WTC11 (cell line): ENCODE results near the gene PIF1. TPM values are rescaled to one million over a fixed set of nuclear protein-coding genes. Genes with fewer than 3 reads are reported as not detected.

Experiments
- ATAC-seq: fragments of 200-7000 bp; cut with Tn5 transposase; 2 replicates; pipeline ENCODE4 v1.10.0; 2021; ENCODE audit warnings: mild to moderate bottlenecking, moderate library complexity
- CTCF ChIA-PET: fragments of 300-600 bp; sonication (Branson Sonifier 250); formaldehyde crosslinking; loops from one replicate; lab custom pipeline; 2021; ENCODE audit warnings: antibody characterized with exemption; lab: Charles Lee
- POLR2A ChIA-PET: fragments of 350-600 bp; sonication (Branson Sonifier 250); formaldehyde crosslinking; loops from one replicate; lab custom pipeline; 2021; ENCODE audit warnings: antibody characterized with exemption; lab: Charles Lee
- DNase-seq: peaks from one replicate; pipeline ENCODE4 v3.0.0; 2021; ENCODE audit warnings: low spot score
- H3K27ac Mint-ChIP-seq: 2 replicates; pipeline ENCODE4 v1.8.0; 2021; ENCODE audit warnings: mixed read lengths
- H3K27me3 Mint-ChIP-seq: 2 replicates; pipeline ENCODE4 v1.8.0; 2021; ENCODE audit warnings: low read depth, mild to moderate bottlenecking, moderate library complexity, mixed read lengths
- H3K36me3 Mint-ChIP-seq: 2 replicates; pipeline ENCODE4 v1.8.0; 2021; ENCODE audit warnings: mixed read lengths
- H3K4me1 Mint-ChIP-seq: 2 replicates; pipeline ENCODE4 v1.8.0; 2022; ENCODE audit warnings: mixed read lengths
- H3K4me3 Mint-ChIP-seq: 2 replicates; pipeline ENCODE4 v1.8.0; 2021; ENCODE audit warnings: mild to moderate bottlenecking, moderate library complexity, mixed read lengths
- H3K9me3 Mint-ChIP-seq: 2 replicates; pipeline ENCODE4 v1.8.0; 2021; ENCODE audit warnings: mixed read lengths
- AR ChIP-seq: fragments of 250-450 bp; sonication (Bioruptor Pico); IDR thresholded peaks from 2 replicates; pipeline ENCODE4 v1.9.0; 2021; ENCODE audit warnings: mild to moderate bottlenecking
- CREM ChIP-seq: sonication (generic); formaldehyde crosslinking; IDR thresholded peaks from 2 replicates; pipeline ENCODE4 v1.8.1; 2022; ENCODE audit warnings: mild to moderate bottlenecking, missing genetic modification reagents, moderate library complexity
- ETV6 ChIP-seq: sonication (generic); formaldehyde crosslinking; IDR thresholded peaks from 2 replicates; pipeline ENCODE4 v1.8.1; 2022; ENCODE audit warnings: mild to moderate bottlenecking, missing genetic modification reagents
- FOXJ3 ChIP-seq: sonication (generic); formaldehyde crosslinking; IDR thresholded peaks from 2 replicates; pipeline ENCODE4 v1.9.0; 2021; ENCODE audit warnings: missing genetic modification reagents, mild to moderate bottlenecking, borderline replicate concordance
- HMGXB4 ChIP-seq: sonication (generic); formaldehyde crosslinking; IDR thresholded peaks from 2 replicates; pipeline ENCODE4 v1.8.1; 2023; ENCODE audit warnings: mild to moderate bottlenecking, moderate library complexity, missing genetic modification reagents
- IRF1 ChIP-seq: sonication (generic); formaldehyde crosslinking; IDR thresholded peaks from 2 replicates; pipeline ENCODE4 v1.8.0; 2023; ENCODE audit warnings: missing genetic modification reagents
- JAZF1 ChIP-seq: fragments of 250-450 bp; sonication (Bioruptor Pico); IDR thresholded peaks from 2 replicates; pipeline ENCODE4 v1.9.0; 2021; ENCODE audit warnings: moderate library complexity, mild to moderate bottlenecking, inconsistent platforms
- MYBL2 ChIP-seq: sonication (generic); formaldehyde crosslinking; IDR thresholded peaks from 2 replicates; pipeline ENCODE4 v1.8.1; 2023; ENCODE audit warnings: mild to moderate bottlenecking, moderate library complexity, missing genetic modification reagents
- OVOL2 ChIP-seq: fragments of 250-450 bp; sonication (Bioruptor Pico); IDR thresholded peaks from 2 replicates; pipeline ENCODE4 v1.9.0; 2021; ENCODE audit warnings: mild to moderate bottlenecking, borderline replicate concordance
- SOX15 ChIP-seq: fragments of 250-450 bp; sonication (Bioruptor Pico); IDR thresholded peaks from 2 replicates; pipeline ENCODE4 v1.9.0; 2021; ENCODE audit warnings: mild to moderate bottlenecking
- TEAD4 ChIP-seq: sonication (generic); formaldehyde crosslinking; IDR thresholded peaks from 2 replicates; pipeline ENCODE4 v1.8.0; 2022; ENCODE audit warnings: mild to moderate bottlenecking, missing genetic modification reagents
- TP53 ChIP-seq: sonication (generic); formaldehyde crosslinking; IDR thresholded peaks from 2 replicates; pipeline ENCODE4 v1.8.1; 2023; ENCODE audit warnings: mild to moderate bottlenecking, missing genetic modification reagents
- ZNF232 ChIP-seq: sonication (generic); formaldehyde crosslinking; IDR thresholded peaks from 2 replicates; pipeline ENCODE4 v1.8.0; 2022; ENCODE audit warnings: mild to moderate bottlenecking, missing genetic modification reagents
- ZNF396 ChIP-seq: fragments of 250-450 bp; sonication (Bioruptor Pico); IDR thresholded peaks from 2 replicates; pipeline ENCODE4 v1.8.0; 2021; ENCODE audit warnings: mild to moderate bottlenecking, moderate library complexity, borderline replicate concordance
- ZNF416 ChIP-seq: fragments of 250-450 bp; sonication (Bioruptor Pico); IDR thresholded peaks from 2 replicates; pipeline ENCODE4 v1.9.0; 2021; ENCODE audit warnings: mild to moderate bottlenecking, inconsistent platforms
- total RNA-seq: library from RNA; stranded (reverse); gene quantifications from 3 replicates; pipeline ENCODE4 v1.2.3, GENCODE V29; 2021
- TF ChIP-seq, protein P1 (sequence below): sonication (generic); formaldehyde crosslinking; IDR thresholded peaks from 2 replicates; pipeline ENCODE4 v1.8.1; 2023; ENCODE audit warnings: mild to moderate bottlenecking, missing genetic modification reagents
- TF ChIP-seq, protein P2 (sequence below): fragments of 250-450 bp; sonication (Bioruptor Pico); IDR thresholded peaks from 2 replicates; pipeline ENCODE4 v1.9.0; 2021; ENCODE audit warnings: mild to moderate bottlenecking, borderline replicate concordance
- TF ChIP-seq, protein P3 (sequence below): sonication (generic); formaldehyde crosslinking; IDR thresholded peaks from 2 replicates; pipeline ENCODE4 v1.8.0; 2022; ENCODE audit warnings: mild to moderate bottlenecking, missing genetic modification reagents
- TF ChIP-seq, protein P4 (sequence below): sonication (generic); formaldehyde crosslinking; IDR thresholded peaks from 2 replicates; pipeline ENCODE4 v1.8.1; 2023; ENCODE audit warnings: mild to moderate bottlenecking, missing genetic modification reagents, borderline replicate concordance

The PIF1 gene
- total RNA-seq, 1 experiment from 2014 or later = 249 TPM

DNA sequence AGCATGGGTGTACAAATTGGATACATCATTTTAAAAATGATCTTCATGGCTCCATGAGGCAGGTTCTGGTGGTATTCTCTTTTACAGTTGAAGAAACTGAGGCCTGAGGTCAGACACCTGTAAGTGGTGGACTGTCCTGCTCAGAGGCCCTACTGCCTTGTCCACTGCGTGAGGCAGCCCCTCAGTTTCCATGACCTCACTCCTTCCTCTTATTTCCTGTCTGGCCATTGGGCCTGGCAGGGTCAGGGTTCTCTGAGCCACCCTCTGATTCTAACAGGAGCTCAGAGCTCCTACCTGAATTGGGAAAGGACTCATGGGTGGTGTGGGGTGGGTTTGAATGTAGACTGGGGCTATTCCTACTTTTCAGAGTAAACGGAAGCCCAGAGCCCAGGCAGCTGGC lies 33.8 kb upstream of the PIF1 start:
- Mint-ChIP-seq H3K9me3 (no peaks in the 10 kb centered on the region), H3K27ac (no peak overlapping the region), H3K27me3 (no peaks in the 10 kb centered on the region), H3K4me3 (no peak overlapping the region), H3K36me3 (peaks cover 46% of the 10 kb centered on the region), H3K4me1 (peaks cover 54% of the 10 kb centered on the region)
- DNase-seq (no peak), ATAC-seq (no peak)
- TF ChIP-seq ZNF416 (no peak), TEAD4 (CRISPR knock-in tag) (no peak), MYBL2 (no peak), AR (CRISPR knock-in tag) (no peak), TP53 (no peak), ZNF232 (CRISPR knock-in tag) (no peak), SOX15 (CRISPR knock-in tag) (no peak), OVOL2 (CRISPR knock-in tag) (no peak), ETV6 (CRISPR knock-in tag) (no peak), FOXJ3 (CRISPR knock-in tag) (no peak)
- TF ChIP-seq, protein P1, sequence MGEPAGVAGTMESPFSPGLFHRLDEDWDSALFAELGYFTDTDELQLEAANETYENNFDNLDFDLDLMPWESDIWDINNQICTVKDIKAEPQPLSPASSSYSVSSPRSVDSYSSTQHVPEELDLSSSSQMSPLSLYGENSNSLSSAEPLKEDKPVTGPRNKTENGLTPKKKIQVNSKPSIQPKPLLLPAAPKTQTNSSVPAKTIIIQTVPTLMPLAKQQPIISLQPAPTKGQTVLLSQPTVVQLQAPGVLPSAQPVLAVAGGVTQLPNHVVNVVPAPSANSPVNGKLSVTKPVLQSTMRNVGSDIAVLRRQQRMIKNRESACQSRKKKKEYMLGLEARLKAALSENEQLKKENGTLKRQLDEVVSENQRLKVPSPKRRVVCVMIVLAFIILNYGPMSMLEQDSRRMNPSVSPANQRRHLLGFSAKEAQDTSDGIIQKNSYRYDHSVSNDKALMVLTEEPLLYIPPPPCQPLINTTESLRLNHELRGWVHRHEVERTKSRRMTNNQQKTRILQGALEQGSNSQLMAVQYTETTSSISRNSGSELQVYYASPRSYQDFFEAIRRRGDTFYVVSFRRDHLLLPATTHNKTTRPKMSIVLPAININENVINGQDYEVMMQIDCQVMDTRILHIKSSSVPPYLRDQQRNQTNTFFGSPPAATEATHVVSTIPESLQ (CRISPR knock-in tag) = no peak
- TF ChIP-seq, protein P2, sequence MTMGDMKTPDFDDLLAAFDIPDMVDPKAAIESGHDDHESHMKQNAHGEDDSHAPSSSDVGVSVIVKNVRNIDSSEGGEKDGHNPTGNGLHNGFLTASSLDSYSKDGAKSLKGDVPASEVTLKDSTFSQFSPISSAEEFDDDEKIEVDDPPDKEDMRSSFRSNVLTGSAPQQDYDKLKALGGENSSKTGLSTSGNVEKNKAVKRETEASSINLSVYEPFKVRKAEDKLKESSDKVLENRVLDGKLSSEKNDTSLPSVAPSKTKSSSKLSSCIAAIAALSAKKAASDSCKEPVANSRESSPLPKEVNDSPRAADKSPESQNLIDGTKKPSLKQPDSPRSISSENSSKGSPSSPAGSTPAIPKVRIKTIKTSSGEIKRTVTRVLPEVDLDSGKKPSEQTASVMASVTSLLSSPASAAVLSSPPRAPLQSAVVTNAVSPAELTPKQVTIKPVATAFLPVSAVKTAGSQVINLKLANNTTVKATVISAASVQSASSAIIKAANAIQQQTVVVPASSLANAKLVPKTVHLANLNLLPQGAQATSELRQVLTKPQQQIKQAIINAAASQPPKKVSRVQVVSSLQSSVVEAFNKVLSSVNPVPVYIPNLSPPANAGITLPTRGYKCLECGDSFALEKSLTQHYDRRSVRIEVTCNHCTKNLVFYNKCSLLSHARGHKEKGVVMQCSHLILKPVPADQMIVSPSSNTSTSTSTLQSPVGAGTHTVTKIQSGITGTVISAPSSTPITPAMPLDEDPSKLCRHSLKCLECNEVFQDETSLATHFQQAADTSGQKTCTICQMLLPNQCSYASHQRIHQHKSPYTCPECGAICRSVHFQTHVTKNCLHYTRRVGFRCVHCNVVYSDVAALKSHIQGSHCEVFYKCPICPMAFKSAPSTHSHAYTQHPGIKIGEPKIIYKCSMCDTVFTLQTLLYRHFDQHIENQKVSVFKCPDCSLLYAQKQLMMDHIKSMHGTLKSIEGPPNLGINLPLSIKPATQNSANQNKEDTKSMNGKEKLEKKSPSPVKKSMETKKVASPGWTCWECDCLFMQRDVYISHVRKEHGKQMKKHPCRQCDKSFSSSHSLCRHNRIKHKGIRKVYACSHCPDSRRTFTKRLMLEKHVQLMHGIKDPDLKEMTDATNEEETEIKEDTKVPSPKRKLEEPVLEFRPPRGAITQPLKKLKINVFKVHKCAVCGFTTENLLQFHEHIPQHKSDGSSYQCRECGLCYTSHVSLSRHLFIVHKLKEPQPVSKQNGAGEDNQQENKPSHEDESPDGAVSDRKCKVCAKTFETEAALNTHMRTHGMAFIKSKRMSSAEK (CRISPR knock-in tag) = no peak
- TF ChIP-seq, protein P3, sequence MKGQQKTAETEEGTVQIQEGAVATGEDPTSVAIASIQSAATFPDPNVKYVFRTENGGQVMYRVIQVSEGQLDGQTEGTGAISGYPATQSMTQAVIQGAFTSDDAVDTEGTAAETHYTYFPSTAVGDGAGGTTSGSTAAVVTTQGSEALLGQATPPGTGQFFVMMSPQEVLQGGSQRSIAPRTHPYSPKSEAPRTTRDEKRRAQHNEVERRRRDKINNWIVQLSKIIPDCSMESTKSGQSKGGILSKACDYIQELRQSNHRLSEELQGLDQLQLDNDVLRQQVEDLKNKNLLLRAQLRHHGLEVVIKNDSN (CRISPR knock-in tag) = no peak
- POLR2A ChIA-PET = no interaction called here
- CTCF ChIA-PET = no interaction called here

- no peak for ATAC-seq
- no peaks in the 10 kb centered on the region for H3K9me3 Mint-ChIP-seq
- no peaks in the 10 kb centered on the region for H3K27me3 Mint-ChIP-seq
- peaks cover 49% of the 10 kb centered on the region for H3K36me3 Mint-ChIP-seq
- H3K4me3 Mint-ChIP-seq = no peak overlapping the region
- ChIA-PET CTCF (interaction anchor here (0.5 to 1.8 kb wide), 2 partner anchors 25 to 36 kb away, joined by 3 to 4 read pairs; no protein-coding TSS in a partner anchor), POLR2A (no interaction called here)
- no peak for DNase-seq
- peak overlapping the region; percentile 76 for H3K27ac Mint-ChIP-seq
- peaks cover 50% of the 10 kb centered on the region for H3K4me1 Mint-ChIP-seq
- TF ChIP-seq HMGXB4 (CRISPR knock-in tag) = no peak
- TF ChIP-seq OVOL2 (CRISPR knock-in tag) = no peak
- TF ChIP-seq ZNF396 = no peak
- no peak for TF ChIP-seq CREM (CRISPR knock-in tag)
- TF ChIP-seq TEAD4 (CRISPR knock-in tag) = no peak
- TF ChIP-seq IRF1 = no peak
- TF ChIP-seq SOX15 (CRISPR knock-in tag) = no peak
- TF ChIP-seq JAZF1 (CRISPR knock-in tag) = no peak
- TF ChIP-seq, protein P4, sequence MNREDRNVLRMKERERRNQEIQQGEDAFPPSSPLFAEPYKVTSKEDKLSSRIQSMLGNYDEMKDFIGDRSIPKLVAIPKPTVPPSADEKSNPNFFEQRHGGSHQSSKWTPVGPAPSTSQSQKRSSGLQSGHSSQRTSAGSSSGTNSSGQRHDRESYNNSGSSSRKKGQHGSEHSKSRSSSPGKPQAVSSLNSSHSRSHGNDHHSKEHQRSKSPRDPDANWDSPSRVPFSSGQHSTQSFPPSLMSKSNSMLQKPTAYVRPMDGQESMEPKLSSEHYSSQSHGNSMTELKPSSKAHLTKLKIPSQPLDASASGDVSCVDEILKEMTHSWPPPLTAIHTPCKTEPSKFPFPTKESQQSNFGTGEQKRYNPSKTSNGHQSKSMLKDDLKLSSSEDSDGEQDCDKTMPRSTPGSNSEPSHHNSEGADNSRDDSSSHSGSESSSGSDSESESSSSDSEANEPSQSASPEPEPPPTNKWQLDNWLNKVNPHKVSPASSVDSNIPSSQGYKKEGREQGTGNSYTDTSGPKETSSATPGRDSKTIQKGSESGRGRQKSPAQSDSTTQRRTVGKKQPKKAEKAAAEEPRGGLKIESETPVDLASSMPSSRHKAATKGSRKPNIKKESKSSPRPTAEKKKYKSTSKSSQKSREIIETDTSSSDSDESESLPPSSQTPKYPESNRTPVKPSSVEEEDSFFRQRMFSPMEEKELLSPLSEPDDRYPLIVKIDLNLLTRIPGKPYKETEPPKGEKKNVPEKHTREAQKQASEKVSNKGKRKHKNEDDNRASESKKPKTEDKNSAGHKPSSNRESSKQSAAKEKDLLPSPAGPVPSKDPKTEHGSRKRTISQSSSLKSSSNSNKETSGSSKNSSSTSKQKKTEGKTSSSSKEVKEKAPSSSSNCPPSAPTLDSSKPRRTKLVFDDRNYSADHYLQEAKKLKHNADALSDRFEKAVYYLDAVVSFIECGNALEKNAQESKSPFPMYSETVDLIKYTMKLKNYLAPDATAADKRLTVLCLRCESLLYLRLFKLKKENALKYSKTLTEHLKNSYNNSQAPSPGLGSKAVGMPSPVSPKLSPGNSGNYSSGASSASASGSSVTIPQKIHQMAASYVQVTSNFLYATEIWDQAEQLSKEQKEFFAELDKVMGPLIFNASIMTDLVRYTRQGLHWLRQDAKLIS (CRISPR knock-in tag) = no peak
Observed at GRCh38 chr15:64858021-64858575, 32.7 kb upstream of the PIF1 start.
